Testis (tissue), 3 donors: ENCODE data around the gene EYA3. TPM values are rescaled to one million over a fixed set of nuclear protein-coding genes. Genes with fewer than 3 reads are reported as not detected.

ENCODE experiments used
- DNase-seq: peaks from one replicate; pipeline ENCODE4 v3.0.0-alpha.2; 2019
- H3K27ac ChIP-seq, 2 donors: fragments of 200-600 bp; sonication (generic); one replicate each; pipeline ENCODE4 v1.5.1; 2019
- H3K27me3 ChIP-seq: fragments of 200-600 bp; sonication (generic); one replicate; pipeline ENCODE4 v1.5.1; 2019
- H3K36me3 ChIP-seq: fragments of 200-600 bp; sonication (generic); one replicate; pipeline ENCODE4 v1.5.1; 2017; ENCODE audit warnings: low read depth; ENCODE audit errors: missing control alignments
- H3K4me1 ChIP-seq: fragments of 200-600 bp; sonication (generic); one replicate; pipeline ENCODE4 v1.5.1; 2019
- H3K4me3 ChIP-seq, 2 donors: fragments of 200-600 bp; sonication (generic); one replicate each; pipeline ENCODE4 v1.5.1; 2017 to 2019
- H3K9me3 ChIP-seq: fragments of 200-600 bp; sonication (generic); one replicate; pipeline ENCODE4 v1.5.1; 2017
- POLR2A ChIP-seq: fragments of 450-650 bp; IDR thresholded peaks from one replicate; pipeline ENCODE4 v1.6.1; 2017; ENCODE audit warnings: antibody characterized with exemption, mild to moderate bottlenecking, moderate library complexity
- WGBS, 2 donors: methylation state at CpG; one replicate each; pipeline ENCODE4 v1.1.5; 2018; 5-methylcytosine and 5-hydroxymethylcytosine counted together
- intact Hi-C: fragments of 100-400 bp; cut with DNase I; formaldehyde crosslinking; loops from one replicate; pipeline ENCODE4 v1.15.1; 2023; ENCODE audit warnings: low total_unique reads
- polyA plus RNA-seq: library from polyadenylated mRNA; stranded (reverse); fragments of 350-450 nt; fragmentation: Illumina TruSeq; extraction: RNeasy Lipid Tissue Mini Kit (QIAGEN cat#74804); gene quantifications from one replicate; pipeline ENCODE4 v1.2.3, GENCODE V29; 2014; ENCODE audit warnings: low read depth, low replicate concordance; ENCODE audit not compliant: insufficient read depth
- total RNA-seq, 2 donors: library from RNA; depleted of rRNA; stranded (reverse); fragments of >200 nt; gene quantifications; one replicate each; pipeline ENCODE4 v1.2.3, GENCODE V29; 2016
- TF ChIP-seq, protein P1 (sequence below), 3 experiments: fragments of 450-650 bp in 2 of 3; fragments of 200-600 bp in 1 of 3; sonication (generic) in 1 of 3; IDR thresholded peaks; one replicate each; pipeline ENCODE4 v1.5.1; 2016 to 2019; ENCODE audit warnings: antibody characterized with exemption in 3 of 3, mild to moderate bottlenecking in 2 of 3, moderate library complexity in 1 of 3

The EYA3 gene
- total and polyA plus RNA-seq, 3 donors from 2014 or later: 28.3 to 41.9 (median 31.5) TPM

DNA sequence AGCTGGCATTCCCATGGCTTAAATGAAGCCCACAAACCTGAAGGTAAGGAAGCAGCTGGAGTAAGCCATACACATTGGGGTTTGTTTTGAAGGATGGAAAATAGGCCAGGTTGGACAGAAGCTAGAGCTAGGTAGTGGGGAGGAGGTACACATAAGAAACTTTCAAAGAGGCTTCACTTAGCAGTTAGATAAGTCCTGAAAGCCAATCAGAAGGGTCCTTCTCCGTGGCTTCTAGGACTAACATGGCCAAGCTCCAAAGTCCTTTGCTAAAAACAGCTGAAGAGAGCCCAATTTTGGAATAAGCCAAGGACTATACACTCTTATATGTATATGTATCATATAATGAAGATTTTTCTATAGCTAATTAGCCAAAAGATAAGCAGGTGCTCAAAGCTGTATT lies 1.8 kb downstream of the EYA3 start:
- no peaks in the 10 kb centered on the region for H3K36me3 ChIP-seq
- H3K9me3 ChIP-seq: no peaks in the 10 kb centered on the region
- DNase-seq: no peak
- TF ChIP-seq POLR2A: no peak
- TF ChIP-seq, protein P1, sequence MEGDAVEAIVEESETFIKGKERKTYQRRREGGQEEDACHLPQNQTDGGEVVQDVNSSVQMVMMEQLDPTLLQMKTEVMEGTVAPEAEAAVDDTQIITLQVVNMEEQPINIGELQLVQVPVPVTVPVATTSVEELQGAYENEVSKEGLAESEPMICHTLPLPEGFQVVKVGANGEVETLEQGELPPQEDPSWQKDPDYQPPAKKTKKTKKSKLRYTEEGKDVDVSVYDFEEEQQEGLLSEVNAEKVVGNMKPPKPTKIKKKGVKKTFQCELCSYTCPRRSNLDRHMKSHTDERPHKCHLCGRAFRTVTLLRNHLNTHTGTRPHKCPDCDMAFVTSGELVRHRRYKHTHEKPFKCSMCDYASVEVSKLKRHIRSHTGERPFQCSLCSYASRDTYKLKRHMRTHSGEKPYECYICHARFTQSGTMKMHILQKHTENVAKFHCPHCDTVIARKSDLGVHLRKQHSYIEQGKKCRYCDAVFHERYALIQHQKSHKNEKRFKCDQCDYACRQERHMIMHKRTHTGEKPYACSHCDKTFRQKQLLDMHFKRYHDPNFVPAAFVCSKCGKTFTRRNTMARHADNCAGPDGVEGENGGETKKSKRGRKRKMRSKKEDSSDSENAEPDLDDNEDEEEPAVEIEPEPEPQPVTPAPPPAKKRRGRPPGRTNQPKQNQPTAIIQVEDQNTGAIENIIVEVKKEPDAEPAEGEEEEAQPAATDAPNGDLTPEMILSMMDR (IDR thresholded peaks at IDR 0.05): no peak
- H3K27me3 ChIP-seq: no peaks in the 10 kb centered on the region
- 35 to 44% methylated on average over 1 of the region's 1 CpG for WGBS, 2 donors
- peaks cover 11% of the 10 kb centered on the region for H3K4me1 ChIP-seq
- no peak overlapping the region for H3K4me3 ChIP-seq
- no peak overlapping the region for H3K27ac ChIP-seq
- intact Hi-C loops: no loop called here

DNA sequence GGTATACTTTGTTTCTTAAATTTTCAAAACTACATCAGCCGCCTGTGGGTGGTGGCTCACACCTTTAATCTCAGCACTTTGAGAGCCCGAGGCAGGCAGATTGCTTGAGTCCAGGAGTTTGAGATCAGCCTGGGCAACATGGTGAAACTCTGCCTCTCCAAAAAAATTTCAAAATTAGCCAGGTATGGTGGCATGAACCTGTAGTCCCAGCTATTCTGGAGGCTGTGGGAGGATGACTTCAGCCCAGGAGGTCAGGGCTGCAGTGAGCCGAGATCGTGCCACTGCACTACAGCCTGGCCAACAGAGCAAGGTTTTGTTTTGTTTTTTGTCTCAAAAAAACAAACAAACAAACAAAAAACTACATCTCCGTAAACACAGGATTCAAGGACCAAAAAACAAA lies 3.3 kb downstream of the EYA3 start:
- WGBS, 2 donors: 66 to 82% methylated on average over 5 of the region's 5 CpGs
- intact Hi-C loops: no loop called here
- no peaks in the 10 kb centered on the region for H3K27me3 ChIP-seq
- H3K27ac ChIP-seq: no peak overlapping the region
- H3K36me3 ChIP-seq: no peaks in the 10 kb centered on the region
- no peaks in the 10 kb centered on the region for H3K9me3 ChIP-seq
- H3K4me1 ChIP-seq: peaks cover 11% of the 10 kb centered on the region
- H3K4me3 ChIP-seq: no peak overlapping the region
- TF ChIP-seq POLR2A: no peak
- TF ChIP-seq, protein P1 (IDR thresholded peaks at IDR 0.05): no peak
- no peak for DNase-seq

DNA sequence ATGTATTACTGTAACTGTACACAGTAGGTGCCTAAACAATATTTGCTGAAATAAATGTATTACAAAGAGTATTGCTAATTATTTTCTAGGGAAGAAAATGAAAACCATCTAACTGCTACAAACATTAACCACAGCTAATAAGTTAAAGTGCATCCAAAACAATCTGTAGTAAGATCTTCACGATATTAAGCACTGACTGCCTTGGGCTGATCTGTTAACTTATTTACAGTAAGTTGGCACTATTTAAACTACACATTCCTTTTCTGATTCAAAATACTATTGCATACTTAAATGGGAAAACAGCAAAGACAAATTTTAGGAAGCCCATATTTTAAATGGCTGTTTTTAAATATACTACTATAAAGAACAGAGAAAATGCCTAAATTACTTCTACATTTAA lies 4.5 kb downstream of the EYA3 start:
- Histone ChIP-seq H3K27me3 (no peaks in the 10 kb centered on the region), H3K9me3 (no peaks in the 10 kb centered on the region), H3K36me3 (no peaks in the 10 kb centered on the region), H3K4me3 (no peak overlapping the region), H3K4me1 (peaks cover 14% of the 10 kb centered on the region), H3K27ac (no peak overlapping the region)
- DNase-seq: no peak
- no peak for TF ChIP-seq POLR2A
- TF ChIP-seq, protein P1 (IDR thresholded peaks at IDR 0.05): no peak
- WGBS, 2 donors: 74 to 77% methylated on average over 1 of the region's 1 CpG
- intact Hi-C loops: no loop called here

DNA sequence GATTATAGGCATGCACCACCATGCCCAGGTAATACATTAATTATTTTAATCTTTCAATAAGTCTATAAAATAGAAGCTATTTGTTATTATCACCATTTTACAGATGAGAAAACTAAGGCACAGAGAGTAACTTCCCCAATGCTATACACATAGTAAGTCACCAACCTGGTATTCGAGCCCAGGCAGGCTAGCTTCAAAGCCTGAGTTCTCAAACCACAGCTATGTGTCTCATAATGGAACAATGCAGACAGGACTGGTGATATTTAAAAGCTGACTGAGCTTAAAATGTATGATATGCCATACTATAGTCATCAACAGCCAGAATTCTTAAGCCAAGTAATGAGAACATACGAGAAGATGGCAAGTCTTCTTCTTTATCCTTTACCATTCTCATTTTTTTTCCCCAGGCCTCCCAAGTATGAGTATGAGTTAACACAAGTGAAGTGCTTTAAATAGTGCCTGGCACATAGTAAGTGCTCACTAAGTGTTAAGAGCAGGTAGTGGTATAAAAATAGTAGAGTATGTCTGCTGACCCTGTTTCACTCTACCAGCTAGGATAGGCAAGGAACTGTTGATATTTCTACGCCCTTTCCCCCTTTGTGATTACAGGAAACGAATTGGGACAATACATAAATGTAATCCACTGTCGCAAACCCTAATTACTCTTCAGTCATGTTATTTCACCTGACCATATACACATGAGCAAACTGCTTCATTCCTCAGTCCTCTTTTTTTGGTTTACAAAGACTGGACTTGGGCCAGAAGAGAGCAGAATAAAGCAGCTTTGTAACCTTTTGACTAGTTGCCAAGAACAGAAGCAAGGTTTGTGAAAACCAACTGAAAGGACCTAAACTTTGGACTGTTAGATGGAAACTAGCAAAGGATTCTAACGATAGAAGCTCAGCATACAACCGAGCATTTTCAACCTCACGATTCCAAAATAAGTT lies 9.5 kb downstream of the EYA3 start:
- 79 to 80% methylated on average over 8 of the region's 8 CpGs for WGBS, 2 donors
- Histone ChIP-seq H3K27me3 (no peaks in the 10 kb centered on the region), H3K4me1 (peaks cover 16% of the 10 kb centered on the region), H3K27ac (peak overlapping the region in 1 of 2 donors; percentile 1), H3K36me3 (no peaks in the 10 kb centered on the region), H3K4me3 (no peak overlapping the region), H3K9me3 (no peaks in the 10 kb centered on the region)
- DNase-seq: no peak
- no peak for TF ChIP-seq POLR2A
- TF ChIP-seq, protein P1 (IDR thresholded peaks at IDR 0.05): no peak
- intact Hi-C loops: no loop called here

DNA sequence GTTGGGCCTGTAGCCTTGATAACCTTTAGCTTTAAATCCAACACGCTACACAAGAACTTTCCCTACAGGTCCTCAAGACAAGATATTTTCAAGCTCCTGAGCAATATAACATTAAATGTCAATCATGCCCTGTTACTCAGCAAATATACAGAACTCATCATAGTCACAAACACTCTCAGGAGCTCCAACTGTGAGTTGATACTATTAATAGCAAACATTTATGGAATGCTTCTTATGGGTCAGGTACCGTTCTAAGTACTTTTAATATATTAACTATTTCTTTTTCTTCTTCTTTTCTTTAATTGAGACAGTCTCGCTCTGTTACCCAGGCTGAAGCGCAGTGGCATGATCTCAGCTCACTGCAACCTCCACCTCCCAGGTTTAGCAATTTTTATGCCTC lies 10.1 kb downstream of the EYA3 start:
- H3K4me1 ChIP-seq: peaks cover 16% of the 10 kb centered on the region
- no peaks in the 10 kb centered on the region for H3K9me3 ChIP-seq
- 80 to 86% methylated on average over 4 of the region's 4 CpGs for WGBS, 2 donors
- TF ChIP-seq POLR2A: no peak
- TF ChIP-seq, protein P1 (IDR thresholded peaks at IDR 0.05): no peak
- H3K27ac ChIP-seq: peak overlapping the region in 1 of 2 donors; percentile 1
- no peaks in the 10 kb centered on the region for H3K36me3 ChIP-seq
- H3K4me3 ChIP-seq: no peak overlapping the region
- intact Hi-C loops: no loop called here
- no peaks in the 10 kb centered on the region for H3K27me3 ChIP-seq
- no peak for DNase-seq
